HG02678 (cell line): Measurements from ENCODE around the gene VIP.

ENCODE experiments used
- ATAC-seq: cut with Tn5 transposase; IDR thresholded peaks from one replicate; pipeline ENCODE4 v1.9.1; 2021; ENCODE audit warnings: mild to moderate bottlenecking, moderate library complexity; ENCODE audit not compliant: unreplicated experiment

Gene VIP

GRCh38 chr6:152776833-152777232, 26.2 kb downstream of the VIP start:
- no peak for ATAC-seq

GRCh38 chr6:152783217-152783878, 32.8 kb downstream of the VIP start:
- ATAC-seq, result peak; percentile 48

GRCh38 chr6:152794696-152795095, 44.1 kb downstream of the VIP start:
- no peak for ATAC-seq

- ATAC-seq, result no peak
These were observed 53.6 kb downstream of the VIP start for GRCh38 chr6:152804150-152804549.
